Measurements from ENCODE around the gene RAI1. TPM values are rescaled to one million over a fixed set of nuclear protein-coding genes. Genes with fewer than 3 reads are reported as not detected.

RAI1 gene
- total RNA-seq, 2 experiments from 2014 or later: 10.5 to 11.0 TPM

DNA sequence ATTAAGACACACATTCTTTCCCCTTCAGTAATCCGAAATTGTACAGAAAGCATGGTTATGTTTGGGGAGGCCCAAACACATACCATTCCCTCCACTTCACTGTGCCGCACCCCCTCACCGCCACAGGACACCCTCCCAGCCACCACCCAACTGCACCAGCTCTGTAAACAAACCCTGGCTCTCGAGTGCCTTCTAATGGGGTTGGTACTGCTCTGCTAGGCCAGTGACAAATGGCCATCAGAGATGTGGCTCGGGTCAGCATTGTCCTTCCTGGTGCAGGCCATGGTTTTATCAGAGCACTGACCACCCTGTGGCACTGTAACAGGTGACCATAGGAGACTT lies 179.5 kb downstream of the RAI1 start:
- H3K4me3 Mint-ChIP-seq: no peak overlapping the region
- peaks cover 21% of the 10 kb centered on the region for H3K4me1 Mint-ChIP-seq (ENCODE audit: low read depth)
- no peaks in the 10 kb centered on the region for H3K36me3 Mint-ChIP-seq
- no peak overlapping the region for H3K27ac Mint-ChIP-seq
- H3K27me3 Mint-ChIP-seq: no peaks in the 10 kb centered on the region
- CTCF ChIA-PET: interaction anchor here (0.7 to 14.2 kb wide), 19 partner anchors 9 to 364 kb away, joined by 3 to 173 read pairs (median 5); partner anchors contain the start of genes RAI1 and RASD1
- POLR2A ChIA-PET: no interaction called here
- intact Hi-C loops (cut with micrococcal nuclease): loop anchor here (1.0 kb wide), 2 partner anchors 48 to 179 kb away; partner anchors contain the start of gene RAI1
- DNase-seq: no peak
- no peaks in the 10 kb centered on the region for H3K9me3 Mint-ChIP-seq

Small RNA genes lying within 50 kb of the gene (microRNA-seq; reads per million reads assigned to microRNA genes)
- gene MIR33B (ENCODE audit: borderline microRNAs expressed, borderline number of aligned reads, borderline replicate concordance): 454 reads per million, percentile 82 among the genes with 10 or more reads in this experiment
- 2.8 reads per million for gene MIR6777 (ENCODE audit: borderline microRNAs expressed, borderline number of aligned reads, borderline replicate concordance)

Other genes with a start within 250 kb of the RAI1 start
- gene MED9, start 204.5 kb upstream of the RAI1 start, total RNA-seq: 10 to 100 TPM; 12.1 to 12.2 TPM
- under 1 TPM; 0.27 to 0.33 TPM for gene RASD1, start 185.1 kb upstream of the RAI1 start, total RNA-seq
- gene PEMT, start 89.8 kb upstream of the RAI1 start, total RNA-seq: 10 to 100 TPM; 38.3 to 41.1 TPM
- 100 to 1,000 TPM in 1 of 2 experiments, 10 to 100 TPM in 1; 93.7 to 106 TPM for gene SREBF1, start 155.5 kb downstream of the RAI1 start, total RNA-seq

Data from activated CD4-positive, alpha-beta memory T cell treated with anti-CD3 and anti-CD28 coated beads for 36 hours (primary cell).